ENCODE results near the gene SEMA3C.

Gene SEMA3C

GRCh38 chr7:80918909-80919721 is at the start of gene SEMA3C:
Gene SEMA3C, minus strand, starts transcription at chr7:80919051. Its CDS starts 2,270 bp downstream, at chr7:80916781.
- Mint-ChIP-seq H3K4me3 (peak within 1 kb of the TSS; percentile 89), H3K36me3 (ENCODE audit: low read depth) (peaks cover 22% of the 10 kb centered on the region), H3K4me1 (ENCODE audit: low read depth) (peaks cover 29% of the 10 kb centered on the region), H3K27me3 (peaks cover 3% of the 10 kb centered on the region), H3K27ac (peak within 1 kb of the TSS; percentile 92), H3K9me3 (no peaks in the 10 kb centered on the region)
- intact Hi-C loops (cut with micrococcal nuclease) = loop anchor here (5.0 to 10.0 kb wide), 4 partner anchors 37 to 338 kb away; no protein-coding TSS in a partner anchor

DNA sequence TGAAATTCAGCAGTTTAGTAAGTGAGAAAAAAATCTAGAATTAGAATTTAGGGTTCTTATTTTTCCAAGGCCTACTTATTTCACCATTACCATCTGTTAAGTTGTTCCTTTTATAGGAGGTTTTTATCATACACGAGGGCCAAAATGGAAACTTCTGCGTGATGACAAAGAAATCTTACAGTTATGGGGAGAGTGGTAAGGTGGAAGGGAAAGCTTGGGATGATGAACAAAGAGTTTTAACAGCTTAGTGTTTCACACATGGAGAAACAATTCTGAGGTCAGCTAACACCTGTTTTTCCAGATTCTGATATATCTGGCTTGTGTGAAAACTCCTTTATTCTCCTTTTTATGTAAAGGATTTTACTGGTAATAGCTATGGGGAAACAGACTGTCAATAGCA is 49.8 kb upstream of the SEMA3C start:
- Mint-ChIP-seq H3K4me1 (ENCODE audit: low read depth) (peaks cover 12% of the 10 kb centered on the region), H3K27ac (no peak overlapping the region), H3K4me3 (no peak overlapping the region), H3K27me3 (no peaks in the 10 kb centered on the region), H3K36me3 (ENCODE audit: low read depth) (no peaks in the 10 kb centered on the region), H3K9me3 (peaks cover 10% of the 10 kb centered on the region)
- intact Hi-C loops (cut with micrococcal nuclease) = no loop called here

DNA sequence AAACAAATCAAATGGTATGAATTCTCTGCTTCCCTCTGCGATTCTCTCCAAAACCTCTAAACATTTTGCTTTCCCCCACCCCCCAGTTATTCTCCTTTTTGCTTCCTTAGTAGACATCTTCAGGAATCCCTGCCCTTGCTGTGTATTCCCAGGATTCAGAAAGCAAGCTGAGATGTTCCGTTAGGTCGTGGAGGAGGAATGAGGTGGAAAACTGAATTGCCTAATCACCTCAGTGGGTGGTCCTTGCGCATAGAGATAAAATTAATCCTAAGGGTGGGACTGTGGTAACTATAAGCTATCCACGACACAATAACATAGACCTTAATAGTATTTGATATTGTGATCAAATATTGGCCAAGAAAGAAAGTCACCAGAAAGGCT is 49.1 kb upstream of the SEMA3C start:
- no peaks in the 10 kb centered on the region for H3K27me3 Mint-ChIP-seq
- no peaks in the 10 kb centered on the region for H3K36me3 Mint-ChIP-seq (ENCODE audit: low read depth)
- intact Hi-C loops (cut with micrococcal nuclease) = no loop called here
- H3K4me3 Mint-ChIP-seq = no peak overlapping the region
- no peak overlapping the region for H3K27ac Mint-ChIP-seq
- peaks cover 12% of the 10 kb centered on the region for H3K4me1 Mint-ChIP-seq (ENCODE audit: low read depth)
- H3K9me3 Mint-ChIP-seq = peaks cover 10% of the 10 kb centered on the region

GRCh38 chr7:80967071-80967916 is 48.4 kb upstream of the SEMA3C start:
- no peak overlapping the region for H3K27ac Mint-ChIP-seq
- H3K36me3 Mint-ChIP-seq (ENCODE audit: low read depth) = no peaks in the 10 kb centered on the region
- peaks cover 10% of the 10 kb centered on the region for H3K9me3 Mint-ChIP-seq
- no peak overlapping the region for H3K4me3 Mint-ChIP-seq
- H3K4me1 Mint-ChIP-seq (ENCODE audit: low read depth) = peaks cover 12% of the 10 kb centered on the region
- H3K27me3 Mint-ChIP-seq = no peaks in the 10 kb centered on the region
- intact Hi-C loops (cut with micrococcal nuclease) = no loop called here

- Mint-ChIP-seq H3K9me3 (no peaks in the 10 kb centered on the region), H3K27ac (no peak overlapping the region), H3K36me3 (ENCODE audit: low read depth) (no peaks in the 10 kb centered on the region), H3K27me3 (no peaks in the 10 kb centered on the region), H3K4me1 (ENCODE audit: low read depth) (peaks cover under 1% of the 10 kb centered on the region), H3K4me3 (no peak overlapping the region)
- intact Hi-C loops (cut with micrococcal nuclease) = no loop called here
These were observed 41.5 kb upstream of the SEMA3C start for GRCh38 chr7:80960244-80960795.

- H3K4me1 Mint-ChIP-seq (ENCODE audit: low read depth) = peaks cover 7% of the 10 kb centered on the region
- intact Hi-C loops (cut with micrococcal nuclease) = no loop called here
- H3K36me3 Mint-ChIP-seq (ENCODE audit: low read depth) = no peaks in the 10 kb centered on the region
- no peaks in the 10 kb centered on the region for H3K9me3 Mint-ChIP-seq
- H3K27me3 Mint-ChIP-seq = no peaks in the 10 kb centered on the region
- H3K27ac Mint-ChIP-seq = no peak overlapping the region
- H3K4me3 Mint-ChIP-seq = no peak overlapping the region
These were observed 38.5 kb upstream of the SEMA3C start for GRCh38 chr7:80957226-80957777.

GRCh38 chr7:80954191-80954590 is 35.3 kb upstream of the SEMA3C start:
- H3K4me1 Mint-ChIP-seq (ENCODE audit: low read depth) = peaks cover 7% of the 10 kb centered on the region
- intact Hi-C loops (cut with micrococcal nuclease) = no loop called here
- no peak overlapping the region for H3K4me3 Mint-ChIP-seq
- H3K27ac Mint-ChIP-seq = no peak overlapping the region
- no peaks in the 10 kb centered on the region for H3K9me3 Mint-ChIP-seq
- no peaks in the 10 kb centered on the region for H3K27me3 Mint-ChIP-seq
- H3K36me3 Mint-ChIP-seq (ENCODE audit: low read depth) = no peaks in the 10 kb centered on the region

- Mint-ChIP-seq H3K27ac (no peak overlapping the region), H3K27me3 (no peaks in the 10 kb centered on the region), H3K4me3 (no peak overlapping the region), H3K36me3 (ENCODE audit: low read depth) (no peaks in the 10 kb centered on the region), H3K4me1 (ENCODE audit: low read depth) (peaks cover 11% of the 10 kb centered on the region), H3K9me3 (no peaks in the 10 kb centered on the region)
- intact Hi-C loops (cut with micrococcal nuclease) = no loop called here
These were observed 31.7 kb upstream of the SEMA3C start for GRCh38 chr7:80950550-80950967.

- H3K4me1 Mint-ChIP-seq (ENCODE audit: low read depth) = peaks cover 8% of the 10 kb centered on the region
- no peaks in the 10 kb centered on the region for H3K27me3 Mint-ChIP-seq
- H3K9me3 Mint-ChIP-seq = no peaks in the 10 kb centered on the region
- H3K36me3 Mint-ChIP-seq (ENCODE audit: low read depth) = no peaks in the 10 kb centered on the region
- intact Hi-C loops (cut with micrococcal nuclease) = no loop called here
- H3K27ac Mint-ChIP-seq = no peak overlapping the region
- H3K4me3 Mint-ChIP-seq = no peak overlapping the region
These were observed 30.6 kb upstream of the SEMA3C start for GRCh38 chr7:80949449-80949848.

DNA sequence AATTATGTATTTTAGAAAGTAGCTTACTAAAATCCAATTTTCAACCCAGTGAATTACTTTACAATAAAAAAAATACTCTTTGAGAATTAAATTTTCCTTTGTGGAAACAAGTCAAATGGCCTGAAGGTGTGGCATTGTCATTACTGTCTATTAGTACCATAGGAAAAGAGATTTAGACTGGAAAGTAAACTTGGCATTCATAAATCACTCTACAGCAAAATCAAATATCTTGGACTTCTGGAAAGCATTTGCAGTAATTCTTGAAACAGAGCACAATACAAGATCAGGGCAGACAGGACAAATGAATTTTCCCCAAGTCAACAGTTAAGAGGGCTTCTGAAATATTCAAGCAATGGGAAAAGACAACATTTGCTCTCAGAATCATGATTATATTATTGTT is 28.0 kb upstream of the SEMA3C start:
- H3K36me3 Mint-ChIP-seq (ENCODE audit: low read depth) = no peaks in the 10 kb centered on the region
- H3K4me3 Mint-ChIP-seq = no peak overlapping the region
- no peaks in the 10 kb centered on the region for H3K27me3 Mint-ChIP-seq
- peaks cover 25% of the 10 kb centered on the region for H3K4me1 Mint-ChIP-seq (ENCODE audit: low read depth)
- H3K9me3 Mint-ChIP-seq = no peaks in the 10 kb centered on the region
- no peak overlapping the region for H3K27ac Mint-ChIP-seq
- intact Hi-C loops (cut with micrococcal nuclease) = no loop called here

GRCh38 chr7:80945976-80946375 is 27.1 kb upstream of the SEMA3C start:
- Mint-ChIP-seq H3K27me3 (no peaks in the 10 kb centered on the region), H3K4me3 (no peak overlapping the region), H3K36me3 (ENCODE audit: low read depth) (no peaks in the 10 kb centered on the region), H3K27ac (peak overlapping the region; percentile 36), H3K4me1 (ENCODE audit: low read depth) (peaks cover 34% of the 10 kb centered on the region), H3K9me3 (no peaks in the 10 kb centered on the region)
- intact Hi-C loops (cut with micrococcal nuclease) = no loop called here

DNA sequence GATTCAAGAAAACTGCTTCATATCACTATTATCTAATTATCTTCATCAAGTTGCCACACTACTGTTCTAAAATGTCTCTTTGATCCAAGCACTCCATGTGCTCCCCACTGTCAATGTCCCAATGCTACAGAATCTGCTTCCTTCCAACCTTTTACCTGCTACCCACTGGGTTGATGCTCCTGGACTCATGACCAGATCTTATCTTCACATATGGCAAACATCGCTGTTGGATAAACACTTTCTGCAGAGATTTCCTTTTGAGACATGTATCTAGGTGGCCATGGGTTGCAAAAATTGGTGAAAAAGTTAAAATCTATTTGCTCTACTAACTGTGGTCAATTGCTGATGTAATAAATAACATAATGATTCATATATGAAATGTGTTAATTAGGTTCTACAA is 24.5 kb upstream of the SEMA3C start:
- Mint-ChIP-seq H3K9me3 (no peaks in the 10 kb centered on the region), H3K27ac (no peak overlapping the region), H3K36me3 (ENCODE audit: low read depth) (no peaks in the 10 kb centered on the region), H3K4me1 (ENCODE audit: low read depth) (peaks cover 41% of the 10 kb centered on the region), H3K27me3 (no peaks in the 10 kb centered on the region), H3K4me3 (no peak overlapping the region)
- intact Hi-C loops (cut with micrococcal nuclease) = no loop called here

GRCh38 chr7:80942261-80943041 is 23.6 kb upstream of the SEMA3C start:
- Mint-ChIP-seq H3K27ac (peak overlapping the region; percentile 69), H3K9me3 (no peaks in the 10 kb centered on the region), H3K36me3 (ENCODE audit: low read depth) (no peaks in the 10 kb centered on the region), H3K4me3 (no peak overlapping the region), H3K27me3 (no peaks in the 10 kb centered on the region), H3K4me1 (ENCODE audit: low read depth) (peaks cover 41% of the 10 kb centered on the region)
- intact Hi-C loops (cut with micrococcal nuclease) = no loop called here
